ENCODE results near the gene TSEN2. TPM values are rescaled to one million over a fixed set of nuclear protein-coding genes. Genes with fewer than 3 reads are reported as not detected.
A peak's percentile ranks its signal among the peaks of the same experiment; 100 is the strongest.

The TSEN2 gene
- 10 to 100 TPM; 20.0 to 32.8 (median 26.5) TPM for total RNA-seq

GRCh38 chr3:12484198-12484982 is at the start of gene TSEN2:
TSEN2 (plus strand) TSS chr3:12484480; CDS start chr3:12489801, 5,321 bp downstream.
- Histone ChIP-seq H3K4me1 (peaks cover 0 to 5% of the 10 kb centered on the region in 2 donors), H3K9me3 (no peaks in the 10 kb centered on the region), H3K27ac (peak within 1 kb of the TSS; percentile 74 to 91), H3K4me3 (peak within 1 kb of the TSS; percentile 70 to 95 (median 73)), H3K27me3 (no peaks in the 10 kb centered on the region), H3K36me3 (no peaks in the 10 kb centered on the region)
- peak; percentile 90 to 92 for DNase-seq (ENCODE audit: low spot score in 2 of 2)
- intact Hi-C loops (cut with DNase I; ENCODE audit: low total_unique reads): loop anchor here (10.0 kb wide), 1 partner anchor 350 kb away; no protein-coding TSS in a partner anchor
- no peak for TF ChIP-seq CTCF (IDR thresholded peaks at IDR 0.05)
- TF ChIP-seq POLR2AphosphoS5 (IDR thresholded peaks at IDR 0.05): peak in 2 of 3 donors; percentile 62
- TF ChIP-seq POLR2A (IDR thresholded peaks at IDR 0.05): peak; percentile 37

GRCh38 chr3:12436514-12437220 is 47.6 kb upstream of the TSEN2 start:
- H3K4me3 ChIP-seq: peak overlapping the region in 1 of 3 donors; percentile 28
- intact Hi-C loops (cut with DNase I; ENCODE audit: low total_unique reads): no loop called here
- peak overlapping the region in 1 of 2 donors; percentile 79 for H3K27ac ChIP-seq
- no peak for TF ChIP-seq POLR2AphosphoS5 (IDR thresholded peaks at IDR 0.05)
- no peak for TF ChIP-seq CTCF (IDR thresholded peaks at IDR 0.05)
- no peak for TF ChIP-seq POLR2A (IDR thresholded peaks at IDR 0.05)
- H3K4me1 ChIP-seq: no peaks in the 10 kb centered on the region
- no peaks in the 10 kb centered on the region for H3K27me3 ChIP-seq
- DNase-seq (ENCODE audit: low spot score in 2 of 2): no peak
- H3K9me3 ChIP-seq: no peaks in the 10 kb centered on the region
- no peaks in the 10 kb centered on the region for H3K36me3 ChIP-seq

- H3K9me3 ChIP-seq: no peaks in the 10 kb centered on the region
- no peak for DNase-seq (ENCODE audit: low spot score in 2 of 2)
- no peaks in the 10 kb centered on the region for H3K4me1 ChIP-seq
- peak overlapping the region in 1 of 2 donors; percentile 79 for H3K27ac ChIP-seq
- TF ChIP-seq CTCF (IDR thresholded peaks at IDR 0.05): no peak
- no peak for TF ChIP-seq POLR2AphosphoS5 (IDR thresholded peaks at IDR 0.05)
- TF ChIP-seq POLR2A (IDR thresholded peaks at IDR 0.05): no peak
- intact Hi-C loops (cut with DNase I; ENCODE audit: low total_unique reads): no loop called here
- H3K27me3 ChIP-seq: no peaks in the 10 kb centered on the region
- peak overlapping the region in 1 of 3 donors; percentile 28 for H3K4me3 ChIP-seq
- H3K36me3 ChIP-seq: no peaks in the 10 kb centered on the region
These were observed 47.1 kb upstream of the TSEN2 start for GRCh38 chr3:12437221-12437605.

- no peak for TF ChIP-seq CTCF (IDR thresholded peaks at IDR 0.05)
- TF ChIP-seq POLR2AphosphoS5 (IDR thresholded peaks at IDR 0.05): no peak
- TF ChIP-seq POLR2A (IDR thresholded peaks at IDR 0.05): no peak
- no peak overlapping the region for H3K27ac ChIP-seq
- intact Hi-C loops (cut with DNase I; ENCODE audit: low total_unique reads): no loop called here
These were observed 46.4 kb upstream of the TSEN2 start for GRCh38 chr3:12437861-12438260.

GRCh38 chr3:12438318-12438717 is 46.0 kb upstream of the TSEN2 start:
- DNase-seq (ENCODE audit: low spot score in 2 of 2): no peak
- no peaks in the 10 kb centered on the region for H3K4me1 ChIP-seq
- H3K4me3 ChIP-seq: no peak overlapping the region

More at GRCh38 chr3:12437861-12438260, 46.4 kb upstream of the TSEN2 start:
- H3K4me1 ChIP-seq: no peaks in the 10 kb centered on the region
- H3K36me3 ChIP-seq: no peaks in the 10 kb centered on the region
- no peaks in the 10 kb centered on the region for H3K9me3 ChIP-seq
- H3K4me3 ChIP-seq: no peak overlapping the region
- DNase-seq (ENCODE audit: low spot score in 2 of 2): no peak
- H3K27me3 ChIP-seq: no peaks in the 10 kb centered on the region

More at GRCh38 chr3:12438318-12438717, 46.0 kb upstream of the TSEN2 start:
- Histone ChIP-seq H3K9me3 (no peaks in the 10 kb centered on the region), H3K27ac (no peak overlapping the region), H3K36me3 (no peaks in the 10 kb centered on the region), H3K27me3 (no peaks in the 10 kb centered on the region)
- intact Hi-C loops (cut with DNase I; ENCODE audit: low total_unique reads): no loop called here
- TF ChIP-seq POLR2A (IDR thresholded peaks at IDR 0.05): no peak
- TF ChIP-seq CTCF (IDR thresholded peaks at IDR 0.05): no peak
- TF ChIP-seq POLR2AphosphoS5 (IDR thresholded peaks at IDR 0.05): no peak

Measured in breast epithelium (tissue), 4 donors.